GM12875 (cell line): ENCODE measurements around the gene AGAP1.

Experiments
- H3K4me3 ChIP-seq: one replicate; pipeline ENCODE4 v1.5.1; 2011; ENCODE audit warnings: low read depth, low read length, control low read depth
- TF ChIP-seq, protein P1 (sequence below): IDR thresholded peaks from 2 replicates; pipeline ENCODE4 v1.5.1; 2011; ENCODE audit warnings: low read depth, mild to moderate bottlenecking, control low read depth, inconsistent platforms, low read length, moderate library complexity, borderline replicate concordance; ENCODE audit not compliant: insufficient read depth

The AGAP1 gene

DNA sequence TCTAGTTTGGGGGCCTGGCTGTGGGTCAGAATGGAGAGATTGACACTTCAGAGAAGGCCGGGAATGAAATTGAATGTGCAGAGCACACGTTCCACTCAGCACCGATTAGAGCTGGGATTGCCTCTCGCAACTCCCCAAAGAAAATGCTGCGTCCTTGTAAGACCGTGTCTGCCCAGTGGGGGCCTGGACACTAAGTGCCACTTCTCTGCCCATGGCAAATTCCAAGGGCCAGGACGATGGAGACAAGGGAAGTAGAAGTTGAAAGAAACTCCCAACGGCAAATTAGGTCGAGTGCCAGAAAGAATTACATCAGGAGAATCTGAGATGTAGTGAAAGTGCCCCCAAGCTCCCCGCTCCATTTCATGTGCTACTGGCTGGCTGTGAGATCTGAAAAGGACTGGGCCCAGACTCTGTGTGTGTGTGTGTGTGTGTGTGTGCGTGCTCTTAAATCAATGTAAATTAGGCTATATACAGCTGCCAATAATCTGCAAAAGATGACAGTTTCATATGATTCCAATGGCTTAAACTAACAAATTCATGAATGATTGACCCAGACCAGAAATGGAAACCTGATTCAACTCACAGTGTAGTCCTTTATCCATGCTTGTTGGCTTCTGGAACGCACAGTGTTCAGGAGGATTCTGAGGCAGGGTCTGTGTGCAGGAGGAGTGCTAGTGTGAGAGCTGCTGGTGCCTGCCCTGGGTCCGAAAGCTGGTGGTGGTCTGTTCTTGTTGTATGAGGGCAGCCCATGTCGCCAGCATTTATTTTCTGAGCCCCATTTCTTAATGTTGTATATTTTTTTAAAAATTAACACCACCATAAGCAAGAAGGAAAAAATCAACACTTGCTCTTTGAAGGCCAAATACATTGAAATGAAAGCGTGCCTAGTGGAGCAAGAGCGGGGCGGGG, 234.3 kb downstream of the AGAP1 start:
- TF ChIP-seq, protein P1, sequence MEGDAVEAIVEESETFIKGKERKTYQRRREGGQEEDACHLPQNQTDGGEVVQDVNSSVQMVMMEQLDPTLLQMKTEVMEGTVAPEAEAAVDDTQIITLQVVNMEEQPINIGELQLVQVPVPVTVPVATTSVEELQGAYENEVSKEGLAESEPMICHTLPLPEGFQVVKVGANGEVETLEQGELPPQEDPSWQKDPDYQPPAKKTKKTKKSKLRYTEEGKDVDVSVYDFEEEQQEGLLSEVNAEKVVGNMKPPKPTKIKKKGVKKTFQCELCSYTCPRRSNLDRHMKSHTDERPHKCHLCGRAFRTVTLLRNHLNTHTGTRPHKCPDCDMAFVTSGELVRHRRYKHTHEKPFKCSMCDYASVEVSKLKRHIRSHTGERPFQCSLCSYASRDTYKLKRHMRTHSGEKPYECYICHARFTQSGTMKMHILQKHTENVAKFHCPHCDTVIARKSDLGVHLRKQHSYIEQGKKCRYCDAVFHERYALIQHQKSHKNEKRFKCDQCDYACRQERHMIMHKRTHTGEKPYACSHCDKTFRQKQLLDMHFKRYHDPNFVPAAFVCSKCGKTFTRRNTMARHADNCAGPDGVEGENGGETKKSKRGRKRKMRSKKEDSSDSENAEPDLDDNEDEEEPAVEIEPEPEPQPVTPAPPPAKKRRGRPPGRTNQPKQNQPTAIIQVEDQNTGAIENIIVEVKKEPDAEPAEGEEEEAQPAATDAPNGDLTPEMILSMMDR = no peak
- no peak overlapping the region for H3K4me3 ChIP-seq

DNA sequence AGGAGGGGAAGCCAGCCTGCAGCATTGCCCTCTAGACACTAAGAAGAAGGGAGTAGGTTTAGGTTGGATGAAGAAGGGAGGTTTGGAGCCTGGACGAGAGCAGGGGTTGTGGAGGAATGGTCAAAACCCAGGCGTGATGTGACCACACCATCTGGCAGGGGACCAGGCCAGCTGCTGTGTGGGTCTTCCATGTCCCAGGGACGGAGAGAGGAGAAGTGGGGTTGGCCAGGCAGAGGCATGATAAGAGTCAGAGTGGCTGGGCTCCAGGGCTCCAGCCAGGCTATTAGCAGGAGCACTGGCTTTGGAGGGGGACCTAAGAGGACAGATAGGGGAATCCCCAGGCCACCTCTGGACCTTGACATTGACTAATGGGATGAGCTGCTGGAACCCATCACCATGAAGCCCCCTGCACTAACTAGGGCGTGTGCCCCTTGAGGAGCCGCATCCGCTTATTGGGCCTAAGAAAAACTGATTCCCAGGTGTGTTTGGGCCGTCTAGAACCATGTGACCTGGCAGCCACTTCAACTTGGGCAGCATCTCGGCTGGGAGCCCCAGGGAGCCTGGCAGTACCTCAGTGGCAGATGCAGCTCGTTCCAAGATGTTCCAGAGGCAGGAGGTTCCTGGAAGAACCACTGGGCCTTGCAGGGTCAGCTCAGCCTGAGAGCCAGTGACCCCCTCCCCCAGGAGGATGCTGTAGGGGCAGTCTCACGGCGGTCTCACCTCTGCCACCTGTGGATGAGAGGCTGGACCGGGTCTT, 235.1 kb downstream of the AGAP1 start:
- TF ChIP-seq, protein P1 = no peak
- no peak overlapping the region for H3K4me3 ChIP-seq

DNA sequence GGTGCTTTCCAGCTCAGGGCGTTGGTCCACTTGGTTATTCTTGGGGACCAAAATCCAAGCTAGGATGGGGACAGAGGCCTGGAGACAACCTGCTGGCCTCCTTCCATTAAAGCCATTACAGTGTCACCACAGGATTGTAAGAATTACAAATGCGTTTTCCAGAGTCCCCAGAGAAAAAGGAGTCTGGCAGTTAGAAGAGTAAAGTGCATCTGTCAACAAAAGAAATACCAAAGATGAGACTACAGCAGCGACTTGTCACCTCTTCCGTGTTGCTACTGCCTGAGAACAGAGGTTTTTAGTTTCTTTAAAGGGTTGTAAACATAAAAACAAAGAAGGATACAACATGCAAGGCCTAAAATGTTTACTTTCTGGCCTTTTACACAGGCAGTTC, 235.7 kb downstream of the AGAP1 start:
- TF ChIP-seq, protein P1 = no peak
- no peak overlapping the region for H3K4me3 ChIP-seq

DNA sequence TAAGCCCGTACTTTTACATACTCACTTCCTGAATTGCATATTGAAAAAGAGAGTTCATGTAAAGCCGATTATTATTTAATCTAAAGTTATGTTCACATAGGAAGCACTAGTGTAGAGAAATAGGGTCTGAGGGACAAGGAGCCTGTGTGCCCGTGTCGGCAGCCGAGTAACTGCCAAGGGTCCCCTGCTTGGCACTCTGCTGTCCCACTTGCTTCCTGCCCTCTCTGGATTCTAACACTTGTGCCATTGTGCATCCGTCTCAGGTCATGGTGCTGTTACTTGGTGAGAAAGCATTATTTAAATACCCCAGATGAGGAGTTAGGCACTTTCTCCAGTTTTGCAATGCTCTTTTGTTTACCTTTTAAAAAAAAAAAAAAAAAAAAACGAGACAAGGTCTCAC, 236.3 kb downstream of the AGAP1 start:
- H3K4me3 ChIP-seq = no peak overlapping the region
- TF ChIP-seq, protein P1 = no peak

DNA sequence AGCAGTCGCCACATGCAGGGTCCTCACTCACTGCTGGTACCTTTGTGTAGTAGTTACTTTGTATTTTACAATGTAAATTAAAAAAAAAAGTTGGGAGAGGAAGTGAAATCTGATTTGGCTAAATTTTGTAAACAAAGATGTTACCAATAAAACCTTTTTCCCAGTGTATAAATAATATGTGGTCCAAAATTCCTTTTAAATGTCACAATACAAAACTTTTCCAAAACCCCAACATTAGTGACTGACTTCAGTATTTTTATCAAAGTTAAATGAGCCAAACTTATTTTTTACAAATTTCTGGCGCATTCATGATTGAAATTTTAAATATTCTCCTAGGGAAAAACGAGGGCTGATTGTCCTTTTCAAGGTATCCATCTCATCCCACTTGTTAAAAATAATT, 239.9 kb downstream of the AGAP1 start:
- no peak overlapping the region for H3K4me3 ChIP-seq
- TF ChIP-seq, protein P1 = no peak

DNA sequence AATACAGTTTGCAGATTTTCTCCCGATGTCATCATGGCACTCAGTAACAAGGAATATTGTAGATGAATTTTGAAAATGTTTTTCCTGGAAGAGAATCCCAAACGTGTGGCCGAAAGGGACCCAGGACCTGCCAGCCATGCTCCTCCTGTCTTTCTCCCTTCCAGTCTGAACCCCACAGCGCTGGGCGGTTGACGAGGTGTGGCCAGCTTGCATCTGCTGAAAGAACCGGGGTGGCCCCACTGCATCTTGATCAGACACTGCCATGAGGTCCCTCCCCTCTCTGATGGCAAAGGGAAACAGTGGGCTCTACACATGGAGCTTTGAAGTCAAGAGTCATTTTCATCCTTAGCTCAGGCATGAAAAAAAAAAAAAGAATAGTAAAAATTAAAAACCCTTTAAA, 240.3 kb downstream of the AGAP1 start:
- no peak overlapping the region for H3K4me3 ChIP-seq
- TF ChIP-seq, protein P1 = no peak
